Activated CD8-positive, alpha-beta T cell treated with anti-CD3 and anti-CD28 coated beads, Interleukin-2, amount 10 ng/mL, durations not matched to agents 7 days and 5 days (primary cell): Measurements from ENCODE around the gene ZNF667. TPM values are rescaled to one million over a fixed set of nuclear protein-coding genes. Genes with fewer than 3 reads are reported as not detected.

ENCODE experiments used
- total RNA-seq, 2 experiments: library from RNA; stranded (reverse); gene quantifications; one replicate each; pipeline ENCODE4 v1.2.3, GENCODE V29; 2021

Gene ZNF667
- total RNA-seq, 2 experiments from 2014 or later, result 0.71 to 1.1 TPM

Other genes starting within 250 kb of the ZNF667 start
- 1 to 10 TPM; 2.3 to 2.9 TPM for gene EDDM13, start 204.6 kb downstream of the ZNF667 start, total RNA-seq
- gene ZSCAN5A, start 162.5 kb downstream of the ZNF667 start, total RNA-seq, result 10 to 100 TPM in 1 of 2 experiments, 1 to 10 TPM in 1; 8.2 to 12.1 TPM
- gene ZNF582, start 83.8 kb downstream of the ZNF667 start, total RNA-seq, result 1 to 10 TPM; 2.8 to 3.3 TPM
- gene ZNF583, start 73.0 kb downstream of the ZNF667 start, total RNA-seq, result 1 to 10 TPM; 4.3 to 4.6 TPM
- gene ZNF471, start 30.5 kb upstream of the ZNF667 start, total RNA-seq, result 1 to 10 TPM in 1 of 2 experiments, under 1 TPM in 1; 0.95 to 1.8 TPM
- gene ZFP28, start 61.6 kb upstream of the ZNF667 start, total RNA-seq, result 1 to 10 TPM; 6.4 to 6.6 TPM
- gene ZNF470, start 90.1 kb upstream of the ZNF667 start, total RNA-seq, result 1 to 10 TPM; 4.8 to 6.4 TPM
- gene ZNF71, start 118.0 kb upstream of the ZNF667 start, total RNA-seq, result 1 to 10 TPM; 6.5 to 7.1 TPM
- gene SMIM17, start 165.8 kb upstream of the ZNF667 start, total RNA-seq, result under 1 TPM in 1 of 2 experiments, not detected in 1; 0.31 TPM
- 1 to 10 TPM; 1.3 to 1.8 TPM for gene ZNF835, start 194.4 kb upstream of the ZNF667 start, total RNA-seq